ENCODE measurements around the gene SQSTM1.
"Not testable (repeated sequence)": the region's sequence is repeated elsewhere in the genome, so short reads cannot be mapped to it uniquely, and the experiment has no call there.

SQSTM1 gene

DNA sequence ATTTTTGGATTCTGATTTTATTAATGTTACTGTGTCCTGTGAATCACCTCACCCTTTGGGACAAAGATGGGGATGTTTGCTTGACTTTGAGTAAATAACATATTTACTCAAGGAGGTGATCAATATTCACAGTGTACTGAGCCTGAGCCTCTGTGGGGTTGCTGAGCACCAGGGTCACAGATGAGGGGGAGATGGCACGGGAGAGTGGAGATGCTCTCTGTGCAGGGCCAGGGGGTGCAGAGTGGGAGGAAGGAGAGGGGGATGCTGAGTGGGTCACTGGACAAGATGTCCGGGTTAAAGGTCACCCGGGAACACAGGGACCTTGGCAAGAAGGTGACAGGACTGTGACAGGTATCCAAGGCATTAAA is 4.0 kb downstream of the SQSTM1 start:
- no peak for DNase-seq (ENCODE audit: low read depth in 2 of 2)

DNA sequence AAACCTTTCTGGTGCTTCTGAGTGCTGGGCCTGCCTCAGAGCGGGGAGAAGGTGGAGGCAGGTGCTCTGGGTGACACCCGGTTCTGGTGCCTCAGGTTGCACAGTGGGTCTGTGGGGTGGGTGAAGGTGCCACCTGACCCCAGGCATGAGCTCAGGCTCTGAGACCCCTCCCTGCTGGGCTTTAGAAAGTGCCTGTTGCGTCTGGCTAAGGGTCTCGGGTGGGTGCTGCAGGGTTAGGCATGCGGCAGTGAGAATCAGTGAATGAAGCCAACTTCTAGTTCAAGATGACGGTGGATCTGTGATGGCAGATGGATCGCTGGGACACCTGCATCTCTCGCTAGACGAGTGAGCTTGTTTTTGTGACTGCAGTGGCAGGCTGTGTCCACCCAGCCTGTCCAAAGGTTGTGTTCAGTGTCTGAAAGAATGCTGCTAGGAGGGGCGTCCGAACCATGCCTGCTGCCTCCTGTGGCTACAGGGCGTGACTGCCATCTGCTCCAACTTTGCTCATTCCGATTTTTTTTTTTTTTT is 5.0 kb downstream of the SQSTM1 start:
- DNase-seq (ENCODE audit: low read depth in 2 of 2), result no peak

DNA sequence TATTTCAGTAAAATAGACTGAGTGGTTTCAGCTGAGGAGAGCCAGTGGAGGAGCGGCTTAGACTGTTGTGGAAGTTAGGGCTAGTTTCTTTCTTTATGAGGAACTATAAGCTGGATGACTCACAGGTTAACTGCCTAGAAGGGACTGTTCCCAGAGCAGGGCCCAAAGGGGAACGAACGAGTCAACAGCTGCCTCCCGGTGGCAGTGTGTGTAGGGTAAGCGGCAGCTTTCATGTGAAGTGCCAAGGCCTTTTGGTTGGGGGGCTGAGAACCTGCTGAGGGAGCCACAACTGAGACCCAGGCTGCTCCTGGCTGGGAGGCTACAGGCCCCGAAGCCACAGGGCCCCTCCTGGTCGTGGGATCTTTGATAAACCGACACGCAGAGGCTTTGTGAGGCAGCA is 7.0 kb downstream of the SQSTM1 start:
- DNase-seq (ENCODE audit: low read depth in 2 of 2), result peak in 1 of 2 donors; percentile 47

DNA sequence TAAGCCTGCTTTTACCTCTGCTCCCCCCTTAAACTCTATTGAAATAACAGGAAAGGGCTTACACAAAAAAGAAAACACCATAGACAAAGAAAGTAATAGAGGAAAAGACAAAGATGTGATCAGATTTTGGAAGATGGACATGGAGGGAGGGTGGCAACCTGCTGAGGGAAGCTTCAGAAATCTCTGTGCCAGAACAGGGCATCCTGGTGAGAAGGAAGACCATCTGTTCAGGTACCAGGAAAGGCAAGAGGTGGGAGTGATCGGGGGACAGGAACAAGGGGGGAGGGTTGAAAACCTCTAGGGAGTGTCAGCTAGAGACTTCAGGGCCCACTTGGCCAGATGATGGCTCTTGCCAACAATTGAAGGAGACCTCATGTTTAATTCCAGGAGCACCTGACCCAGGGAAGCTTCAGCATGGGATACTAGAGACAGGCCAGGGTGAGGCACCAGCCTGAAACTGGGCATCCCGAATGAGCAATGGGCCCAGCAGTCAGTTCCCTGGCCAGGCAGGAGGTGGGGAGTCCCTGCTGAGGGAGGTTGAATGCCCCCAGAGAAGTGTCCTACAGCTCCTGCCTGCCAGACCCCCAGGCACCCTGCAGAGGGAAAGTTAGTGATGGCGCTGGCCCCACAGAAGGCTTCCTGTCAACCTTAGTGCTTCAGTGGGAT is 8.2 kb downstream of the SQSTM1 start:
- DNase-seq (ENCODE audit: low read depth in 2 of 2), result no peak

DNA sequence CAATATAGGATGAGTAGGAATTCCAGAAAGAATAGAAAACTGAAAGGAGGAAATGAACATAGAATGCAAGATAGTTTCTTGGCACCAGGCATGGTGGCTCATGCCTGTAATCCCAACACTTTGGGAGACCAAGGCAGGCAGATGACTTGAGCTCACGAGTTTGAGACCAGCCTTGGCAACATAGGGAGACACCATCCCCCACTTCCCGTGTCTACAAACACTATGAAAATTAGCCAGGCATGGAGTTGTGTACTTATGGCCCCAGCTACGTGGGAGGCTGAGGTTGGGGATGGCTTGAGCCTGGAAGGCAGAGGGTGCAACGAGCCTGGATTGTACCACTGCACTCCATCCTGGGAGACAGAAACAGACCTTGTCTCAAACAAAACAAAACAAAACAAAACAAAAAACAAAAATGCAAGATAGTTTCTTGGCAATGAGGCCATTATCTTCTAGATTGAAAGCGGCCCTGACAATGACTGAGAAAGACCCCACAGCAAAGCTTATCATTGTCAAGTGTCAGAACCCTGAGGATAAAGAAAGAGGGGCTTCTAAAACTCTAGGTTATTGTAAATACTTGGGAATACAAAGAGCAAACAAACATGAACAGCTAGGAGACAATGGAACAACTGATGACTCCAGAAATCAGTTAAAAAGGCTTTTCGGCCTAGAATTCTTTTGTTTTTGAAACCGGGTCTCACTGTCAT is 9.2 kb downstream of the SQSTM1 start:
- no peak for DNase-seq (ENCODE audit: low read depth in 2 of 2)

DNA sequence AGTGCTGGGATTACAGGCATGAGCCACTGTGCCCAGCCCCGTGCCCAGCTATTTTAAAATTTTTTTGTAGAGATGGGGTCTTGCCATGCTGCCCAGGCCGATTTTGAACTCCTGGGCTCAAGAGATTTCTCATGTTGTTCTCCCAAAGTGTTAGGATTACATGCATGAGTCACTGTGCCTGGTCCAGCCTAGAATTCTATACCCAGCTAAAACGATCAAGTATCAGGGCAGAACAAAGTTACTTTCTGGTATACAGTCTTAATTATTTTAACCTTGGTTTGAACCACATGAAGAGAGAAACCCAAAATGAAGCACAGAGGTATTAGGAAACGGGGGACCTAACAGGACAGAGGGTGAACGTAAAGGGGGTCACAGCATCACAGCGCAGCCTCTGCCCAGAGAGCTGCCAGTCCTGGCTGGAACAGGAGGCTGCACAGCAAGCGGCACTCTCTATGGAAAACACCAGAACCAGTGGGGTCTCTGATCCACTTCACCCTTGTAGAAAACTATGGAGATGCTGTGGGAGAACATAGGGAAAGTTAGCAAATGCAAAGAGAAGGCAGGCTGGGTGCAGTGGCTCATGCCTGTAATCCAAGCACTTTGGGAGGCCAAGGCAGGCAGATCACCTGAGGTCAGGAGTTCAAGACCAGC is 10.2 kb downstream of the SQSTM1 start:
- no peak for DNase-seq (ENCODE audit: low read depth in 2 of 2)

DNA sequence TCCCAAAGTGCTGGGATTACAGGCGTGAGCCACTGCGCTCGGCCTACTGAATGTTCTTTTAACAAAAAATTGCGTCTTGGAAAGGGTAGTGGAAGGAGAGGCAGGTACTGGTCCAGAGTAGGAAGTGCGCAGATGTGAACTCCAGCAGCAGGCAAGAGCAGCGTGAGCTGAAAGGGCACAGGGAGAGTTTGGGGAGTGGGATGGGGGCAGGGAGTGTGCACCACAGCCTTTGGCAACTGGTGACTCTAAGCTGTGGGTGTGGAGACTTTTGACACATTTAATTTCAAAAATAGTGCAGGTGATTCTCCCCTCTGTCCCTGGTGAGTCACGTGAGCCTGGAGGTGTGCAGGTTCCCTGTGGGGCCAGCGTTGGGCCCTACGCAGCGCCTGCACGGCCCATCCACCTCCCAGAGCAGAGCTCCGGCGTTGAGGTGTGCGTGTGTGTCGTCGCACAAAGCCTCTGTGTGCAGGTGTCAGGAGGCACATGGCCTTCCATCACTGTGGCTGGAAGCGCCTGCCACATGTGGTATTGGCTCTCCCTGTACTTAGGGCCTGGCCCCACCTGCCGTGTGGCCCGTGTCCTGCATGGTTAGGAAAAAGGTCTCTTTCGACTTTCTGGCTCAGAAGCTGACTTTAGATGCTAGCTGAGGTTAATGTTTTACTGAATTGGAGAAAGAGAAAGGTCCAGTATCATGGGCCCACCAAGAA is 11.5 kb downstream of the SQSTM1 start:
- DNase-seq (ENCODE audit: low read depth in 2 of 2), result no peak

DNA sequence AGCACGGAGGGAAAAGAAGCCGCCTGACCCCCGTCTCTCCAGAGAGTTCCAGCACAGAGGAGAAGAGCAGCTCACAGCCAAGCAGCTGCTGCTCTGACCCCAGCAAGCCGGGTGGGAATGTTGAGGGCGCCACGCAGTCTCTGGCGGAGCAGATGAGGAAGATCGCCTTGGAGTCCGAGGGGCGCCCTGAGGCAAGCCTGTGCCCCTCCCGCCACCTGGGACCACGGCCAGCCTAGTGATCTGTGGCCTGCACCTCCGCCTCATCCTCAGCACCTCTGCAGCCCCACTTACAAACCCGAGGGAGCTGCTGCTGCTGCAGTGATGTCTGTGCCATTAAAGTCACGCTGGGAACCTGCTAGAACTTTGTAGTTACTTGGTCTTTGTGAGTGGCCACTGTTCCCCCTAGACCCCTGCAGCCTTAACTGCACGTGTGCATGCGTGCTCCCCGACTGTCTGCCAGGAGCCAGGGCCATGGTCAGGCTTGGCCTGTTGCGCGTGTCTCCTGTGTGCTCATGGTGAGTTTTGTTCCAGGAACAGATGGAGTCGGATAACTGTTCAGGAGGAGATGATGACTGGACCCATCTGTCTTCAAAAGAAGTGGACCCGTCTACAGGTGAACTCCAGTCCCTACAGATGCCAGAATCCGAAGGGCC is 12.5 kb downstream of the SQSTM1 start:
- no peak for DNase-seq (ENCODE audit: low read depth in 2 of 2)

DNA sequence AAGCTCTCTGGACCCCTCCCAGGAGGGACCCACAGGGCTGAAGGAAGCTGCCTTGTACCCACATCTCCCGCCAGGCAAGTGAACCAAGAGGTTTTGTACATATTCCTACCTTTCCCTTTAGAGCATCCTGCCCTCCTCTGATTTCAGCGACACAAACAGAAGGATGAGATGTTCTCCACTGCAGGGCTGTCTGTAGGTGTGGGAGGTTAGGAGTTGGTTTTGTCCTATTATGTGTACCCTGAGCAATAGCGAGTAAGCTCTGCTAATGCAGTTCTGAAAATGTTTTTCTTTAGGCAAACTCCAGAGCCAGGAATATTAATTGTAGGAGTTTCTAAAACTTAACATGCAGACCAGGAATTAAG is 13.0 kb downstream of the SQSTM1 start:
- no peak for DNase-seq (ENCODE audit: low read depth in 2 of 2)

DNA sequence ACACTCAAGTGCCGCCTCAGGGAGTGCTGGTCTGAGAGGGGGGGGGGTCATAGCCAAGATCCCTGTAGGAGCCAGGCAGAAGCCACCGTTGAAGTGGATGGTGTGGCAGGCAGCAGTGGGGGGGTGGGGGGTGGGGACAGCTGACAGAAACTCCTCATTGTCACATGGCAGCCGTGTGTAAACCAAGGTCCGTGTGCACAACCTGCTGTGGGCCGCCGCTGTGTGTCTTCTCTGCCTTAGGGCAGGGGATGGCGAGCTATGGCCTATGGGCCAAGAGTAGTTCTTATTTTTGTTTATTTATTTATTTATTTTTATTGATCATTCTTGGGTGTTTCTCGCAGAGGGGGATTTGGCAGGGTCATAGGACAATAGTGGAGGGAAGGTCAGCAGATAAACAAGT is 13.4 kb downstream of the SQSTM1 start:
- DNase-seq (ENCODE audit: low read depth in 2 of 2), result no peak

DNA sequence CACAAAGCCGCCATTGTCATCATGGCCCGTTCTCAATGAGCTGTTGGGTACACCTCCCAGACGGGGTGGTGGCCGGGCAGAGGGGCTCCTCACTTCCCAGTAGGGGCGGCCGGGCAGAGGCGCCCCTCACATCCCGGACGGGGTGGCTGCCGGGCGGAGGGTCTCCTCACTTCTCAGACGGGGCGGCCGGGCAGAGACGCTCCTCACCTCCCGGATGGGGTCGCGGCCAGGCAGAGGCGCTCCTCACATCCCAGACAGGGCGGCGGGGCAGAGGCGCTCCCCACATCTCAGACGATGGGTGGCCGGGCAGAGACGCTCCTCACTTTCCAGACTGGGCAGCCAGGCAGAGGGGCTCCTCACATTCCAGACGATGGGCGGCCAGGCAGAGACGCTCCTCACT is 14.2 kb downstream of the SQSTM1 start:
- not testable (repeated sequence) for DNase-seq (ENCODE audit: low read depth in 2 of 2)

DNA sequence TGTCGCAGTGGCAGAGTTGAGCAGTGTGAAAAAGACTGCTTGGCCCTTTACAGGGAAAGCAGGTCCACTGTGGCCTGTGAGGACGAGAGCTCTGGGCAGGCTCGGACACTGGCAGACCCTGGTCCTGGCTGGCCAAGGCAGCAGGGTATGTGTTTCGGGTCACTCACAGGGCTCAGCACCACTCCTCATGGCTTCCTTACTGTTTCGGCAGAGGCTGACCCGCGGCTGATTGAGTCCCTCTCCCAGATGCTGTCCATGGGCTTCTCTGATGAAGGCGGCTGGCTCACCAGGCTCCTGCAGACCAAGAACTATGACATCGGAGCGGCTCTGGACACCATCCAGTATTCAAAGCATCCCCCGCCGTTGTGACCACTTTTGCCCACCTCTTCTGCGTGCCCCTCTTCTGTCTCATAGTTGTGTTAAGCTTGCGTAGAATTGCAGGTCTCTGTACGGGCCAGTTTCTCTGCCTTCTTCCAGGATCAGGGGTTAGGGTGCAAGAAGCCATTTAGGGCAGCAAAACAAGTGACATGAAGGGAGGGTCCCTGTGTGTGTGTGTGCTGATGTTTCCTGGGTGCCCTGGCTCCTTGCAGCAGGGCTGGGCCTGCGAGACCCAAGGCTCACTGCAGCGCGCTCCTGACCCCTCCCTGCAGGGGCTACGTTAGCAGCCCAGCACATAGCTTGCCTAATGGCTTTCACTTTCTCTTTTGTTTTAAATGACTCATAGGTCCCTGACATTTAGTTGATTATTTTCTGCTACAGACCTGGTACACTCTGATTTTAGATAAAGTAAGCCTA is 15.7 kb downstream of the SQSTM1 start:
- DNase-seq (ENCODE audit: low read depth in 2 of 2), result peak; percentile 34 to 38

DNA sequence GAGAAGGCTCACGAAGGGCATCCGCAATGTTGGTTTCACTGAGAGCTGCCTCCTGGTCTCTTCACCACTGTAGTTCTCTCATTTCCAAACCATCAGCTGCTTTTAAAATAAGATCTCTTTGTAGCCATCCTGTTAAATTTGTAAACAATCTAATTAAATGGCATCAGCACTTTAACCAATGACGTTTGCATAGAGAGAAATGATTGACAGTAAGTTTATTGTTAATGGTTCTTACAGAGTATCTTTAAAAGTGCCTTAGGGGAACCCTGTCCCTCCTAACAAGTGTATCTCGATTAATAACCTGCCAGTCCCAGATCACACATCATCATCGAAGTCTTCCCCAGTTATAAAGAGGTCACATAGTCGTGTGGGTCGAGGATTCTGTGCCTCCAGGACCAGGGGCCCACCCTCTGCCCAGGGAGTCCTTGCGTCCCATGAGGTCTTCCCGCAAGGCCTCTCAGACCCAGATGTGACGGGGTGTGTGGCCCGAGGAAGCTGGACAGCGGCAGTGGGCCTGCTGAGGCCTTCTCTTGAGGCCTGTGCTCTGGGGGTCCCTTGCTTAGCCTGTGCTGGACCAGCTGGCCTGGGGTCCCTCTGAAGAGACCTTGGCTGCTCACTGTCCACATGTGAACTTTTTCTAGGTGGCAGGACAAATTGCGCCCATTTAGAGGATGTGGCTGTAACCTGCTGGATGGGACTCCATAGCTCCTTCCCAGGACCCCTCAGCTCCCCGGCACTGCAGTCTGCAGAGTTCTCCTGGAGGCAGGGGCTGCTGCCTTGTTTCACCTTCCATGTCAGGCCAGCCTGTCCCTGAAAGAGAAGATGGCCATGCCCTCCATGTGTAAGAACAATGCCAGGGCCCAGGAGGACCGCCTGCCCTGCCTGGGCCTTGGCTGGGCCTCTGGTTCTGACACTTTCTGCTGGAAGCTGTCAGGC is 16.6 kb downstream of the SQSTM1 start:
- no peak for DNase-seq (ENCODE audit: low read depth in 2 of 2)

DNA sequence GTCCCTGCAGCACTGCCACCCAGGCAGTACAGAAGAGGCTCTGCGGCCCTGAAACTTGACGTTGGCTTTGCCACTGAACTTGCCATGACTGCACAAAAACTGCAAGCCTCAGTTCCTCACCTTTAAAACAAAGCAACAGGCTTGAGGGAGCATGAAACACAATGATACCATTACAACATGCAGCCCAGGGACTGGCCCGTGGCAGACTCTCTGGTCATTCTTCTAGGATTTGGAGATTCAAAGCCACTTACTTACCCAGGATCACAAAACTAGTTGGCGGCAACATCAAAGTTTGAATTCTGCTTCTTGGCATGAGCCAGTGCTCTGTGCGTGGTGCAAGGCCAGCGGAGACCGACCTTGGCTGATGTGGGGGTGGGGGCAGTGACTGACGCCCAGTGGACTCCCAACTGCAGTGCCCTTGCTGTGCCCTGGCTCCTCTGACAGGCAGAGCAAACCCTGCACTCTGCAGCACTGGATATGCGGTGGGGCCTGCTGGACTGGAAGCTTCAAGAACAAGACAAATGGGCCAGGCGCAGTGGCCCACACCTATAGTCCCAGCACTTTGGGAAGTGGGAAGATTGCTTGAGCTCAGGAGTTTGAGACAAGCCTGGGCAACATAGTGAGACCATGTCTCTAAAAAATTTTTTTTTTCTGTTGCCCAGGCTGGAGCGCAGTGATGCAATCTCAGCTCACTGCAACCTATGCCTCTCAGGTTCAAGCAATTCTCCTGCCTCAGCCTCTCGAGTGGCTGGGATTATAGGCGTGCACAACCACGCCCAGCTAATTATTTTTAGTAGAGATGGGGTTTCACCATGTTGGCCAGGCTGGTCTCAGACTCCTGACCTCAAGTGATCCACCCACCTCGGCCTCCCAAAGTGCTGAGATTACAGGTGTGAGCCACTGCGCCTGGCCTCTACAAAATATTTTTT is 18.9 kb downstream of the SQSTM1 start:
- no peak for DNase-seq (ENCODE audit: low read depth in 2 of 2)

DNA sequence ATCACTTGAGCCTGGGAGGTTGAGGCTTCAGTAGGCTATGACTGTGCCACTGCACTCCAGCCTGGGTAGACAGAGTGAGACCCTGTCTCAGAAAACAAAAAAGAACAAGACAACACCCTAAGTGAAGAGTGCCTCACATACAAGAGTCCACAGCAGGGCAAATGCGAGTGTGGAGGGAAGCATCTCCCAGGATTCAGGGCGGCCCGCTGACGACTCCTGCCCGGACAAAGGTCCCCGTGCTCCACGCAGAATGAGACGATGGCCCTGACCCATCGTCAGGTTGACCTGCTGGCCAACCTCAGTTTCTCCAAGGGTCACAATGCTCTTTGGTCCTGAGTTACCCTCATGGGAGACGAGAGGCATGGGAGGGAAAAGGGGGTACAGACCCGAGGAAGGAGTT is 19.6 kb downstream of the SQSTM1 start:
- no peak for DNase-seq (ENCODE audit: low read depth in 2 of 2)

DNA sequence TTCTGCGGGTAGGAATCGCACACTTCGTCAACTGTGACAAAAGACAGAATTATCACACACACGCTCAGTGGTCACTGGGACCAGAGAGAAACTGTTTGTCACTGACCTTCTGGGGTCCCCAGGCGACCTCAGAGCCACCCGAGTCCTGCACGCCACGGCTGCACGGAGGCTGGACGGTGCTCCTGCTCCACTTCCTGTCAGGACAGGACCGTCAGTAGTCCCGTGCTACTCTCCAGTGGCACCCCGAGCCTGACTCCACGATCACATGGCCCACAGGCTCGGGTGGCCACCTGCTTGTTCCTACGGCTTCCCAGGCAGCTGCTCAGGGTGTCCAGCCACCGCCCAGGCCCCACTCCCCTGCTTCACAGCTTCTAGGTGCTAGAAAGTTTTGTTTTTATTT is 20.1 kb downstream of the SQSTM1 start:
- no peak for DNase-seq (ENCODE audit: low read depth in 2 of 2)

DNA sequence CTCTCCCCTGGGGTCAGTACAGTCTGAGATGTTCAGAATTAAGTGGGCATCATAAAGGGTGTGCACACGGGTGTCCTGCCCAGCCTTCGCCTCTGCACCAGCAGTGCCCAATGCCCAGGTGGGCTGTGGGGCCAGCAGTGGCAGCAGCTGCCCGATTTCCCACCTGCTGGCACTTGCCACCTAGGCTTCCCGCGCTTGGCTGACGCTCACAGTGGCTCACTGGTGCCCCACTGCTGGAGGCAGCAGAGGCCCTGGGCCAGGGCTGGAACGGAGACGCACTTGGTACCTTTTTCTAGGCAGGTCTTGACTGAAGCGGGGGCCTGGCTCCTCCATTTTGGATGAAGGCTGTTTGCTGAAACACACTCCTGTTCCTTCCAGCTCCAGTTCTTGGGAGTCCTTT is 20.9 kb downstream of the SQSTM1 start:
- DNase-seq (ENCODE audit: low read depth in 2 of 2), result no peak

DNA sequence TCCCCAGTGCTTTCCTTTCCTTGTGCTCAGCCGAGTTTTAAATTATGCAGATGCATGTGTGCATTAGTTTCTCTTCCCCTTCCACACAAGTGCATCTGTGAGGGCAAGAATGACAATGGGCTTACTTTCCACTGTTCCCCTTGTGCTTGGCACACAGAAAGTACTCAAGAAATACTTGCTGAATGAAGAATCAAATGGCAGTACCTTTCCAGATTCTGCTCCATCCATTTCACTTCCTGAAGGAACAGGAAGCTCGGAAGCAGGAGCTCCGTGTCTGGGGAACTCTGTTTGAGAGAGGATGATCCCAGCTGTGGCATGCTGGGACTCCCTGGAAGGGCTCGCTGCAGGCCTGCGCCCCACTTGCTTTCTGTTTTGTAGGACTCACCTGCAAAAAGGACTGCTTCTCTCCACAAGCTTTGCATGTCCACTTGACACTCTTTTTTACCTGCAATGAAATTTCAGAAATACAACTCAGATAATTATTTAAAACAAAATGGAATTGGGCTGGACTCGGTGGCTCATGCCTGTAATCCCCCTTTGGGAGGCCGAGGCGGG is 32.4 kb downstream of the SQSTM1 start:
- no peak for DNase-seq (ENCODE audit: low read depth in 2 of 2)

DNA sequence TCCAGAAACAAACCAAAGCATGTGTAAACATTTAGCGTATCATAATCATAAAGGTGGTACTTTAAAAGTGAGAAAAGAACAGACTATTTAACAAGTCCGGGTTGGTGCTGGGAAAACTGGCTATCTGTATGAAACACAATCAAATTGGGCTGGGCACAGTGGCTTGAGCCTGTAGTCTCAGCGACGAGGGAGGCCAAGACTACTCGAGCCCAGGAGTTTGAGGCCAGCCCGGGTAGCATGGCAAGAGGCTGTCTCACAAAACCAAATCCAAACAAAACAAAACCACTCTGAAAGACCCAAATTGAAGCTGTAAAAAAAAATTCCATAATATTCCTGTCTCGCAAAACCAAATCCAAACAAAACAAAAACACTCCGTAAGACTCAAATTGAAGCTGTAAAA is 33.7 kb downstream of the SQSTM1 start:
- DNase-seq (ENCODE audit: low read depth in 2 of 2), result no peak

Data from stimulated activated CD4-positive, alpha-beta T cell treated with anti-CD3 and anti-CD28 coated beads, Interleukin-4, amount 100 ng/mL, for 48 hours (primary cell).